Astrocyte of the cerebellum (primary cell): ENCODE data around the gene IL1RN.

ENCODE experiments used
- DNase-seq: peaks from one replicate; pipeline ENCODE4 v3.0.0-alpha.2; 2011; ENCODE audit warnings: low read depth
- H3K4me3 ChIP-seq: 2 replicates; pipeline ENCODE4 v1.5.1; 2011; ENCODE audit warnings: mild to moderate bottlenecking, low read depth, low read length, moderate library complexity
- CTCF ChIP-seq: IDR thresholded peaks from 2 replicates; pipeline ENCODE4 v1.5.1; 2012; ENCODE audit warnings: low read length, low read depth, moderate library complexity, mild to moderate bottlenecking; ENCODE audit errors: missing control alignments
- in situ Hi-C: cut with HindIII; loops from 2 replicates; pipeline ENCODE4 v1.10.0; 2017; ENCODE audit warnings: low sequenced_read_pairs

IL1RN gene

GRCh38 chr2:113160248-113160647, 32.9 kb downstream of the IL1RN start:
- in situ Hi-C loops, result no loop called here
- no peak for DNase-seq
- no peak for TF ChIP-seq CTCF
- H3K4me3 ChIP-seq, result no peak overlapping the region

DNA sequence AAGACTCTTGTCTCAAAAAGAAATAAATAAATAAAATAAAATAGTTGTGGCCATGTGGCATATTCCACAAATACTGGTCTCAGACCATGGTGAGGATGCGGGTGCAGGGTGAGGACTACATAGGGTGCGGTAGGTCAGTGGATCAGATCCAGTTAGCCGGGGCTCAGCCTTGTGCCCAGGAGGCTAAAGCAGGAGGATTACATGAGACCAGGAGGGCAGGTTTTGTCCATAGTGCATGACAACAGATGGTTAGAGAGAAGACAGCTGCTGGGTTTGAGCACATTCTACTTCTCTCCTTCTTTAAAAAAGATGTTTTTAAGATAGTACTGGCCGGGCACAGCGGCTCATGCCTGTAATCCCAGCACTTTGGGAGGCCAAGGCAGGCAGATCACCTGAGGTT, 33.6 kb downstream of the IL1RN start:
- TF ChIP-seq CTCF, result no peak
- no peak for DNase-seq
- in situ Hi-C loops, result no loop called here
- no peak overlapping the region for H3K4me3 ChIP-seq

DNA sequence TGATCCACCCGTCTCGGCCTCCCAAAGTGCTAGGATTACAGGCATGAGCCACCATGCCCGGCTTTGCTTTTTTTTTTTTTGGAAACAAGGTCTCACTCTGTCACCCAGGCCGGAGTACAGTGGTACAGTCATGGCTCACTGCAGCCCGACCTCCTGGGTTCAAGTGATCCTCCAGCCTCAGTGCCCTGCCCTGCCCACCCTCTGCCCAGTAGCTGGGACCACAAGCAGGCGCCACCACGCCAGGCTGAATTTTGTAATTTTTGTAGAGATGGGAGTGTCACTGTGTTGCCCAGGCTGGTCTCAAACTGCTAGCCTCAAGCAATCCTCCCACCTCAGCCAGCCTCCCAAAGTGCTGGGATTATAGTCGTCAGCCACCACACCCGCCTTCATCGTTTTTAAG, 34.8 kb downstream of the IL1RN start:
- H3K4me3 ChIP-seq, result no peak overlapping the region
- TF ChIP-seq CTCF, result no peak
- in situ Hi-C loops, result no loop called here
- no peak for DNase-seq

GRCh38 chr2:113162869-113163268, 35.5 kb downstream of the IL1RN start:
- DNase-seq, result no peak
- no peak for TF ChIP-seq CTCF
- in situ Hi-C loops, result no loop called here
- no peak overlapping the region for H3K4me3 ChIP-seq

GRCh38 chr2:113164215-113164929, 37.0 kb downstream of the IL1RN start:
- in situ Hi-C loops, result no loop called here
- DNase-seq, result no peak
- H3K4me3 ChIP-seq, result no peak overlapping the region
- TF ChIP-seq CTCF, result no peak

DNA sequence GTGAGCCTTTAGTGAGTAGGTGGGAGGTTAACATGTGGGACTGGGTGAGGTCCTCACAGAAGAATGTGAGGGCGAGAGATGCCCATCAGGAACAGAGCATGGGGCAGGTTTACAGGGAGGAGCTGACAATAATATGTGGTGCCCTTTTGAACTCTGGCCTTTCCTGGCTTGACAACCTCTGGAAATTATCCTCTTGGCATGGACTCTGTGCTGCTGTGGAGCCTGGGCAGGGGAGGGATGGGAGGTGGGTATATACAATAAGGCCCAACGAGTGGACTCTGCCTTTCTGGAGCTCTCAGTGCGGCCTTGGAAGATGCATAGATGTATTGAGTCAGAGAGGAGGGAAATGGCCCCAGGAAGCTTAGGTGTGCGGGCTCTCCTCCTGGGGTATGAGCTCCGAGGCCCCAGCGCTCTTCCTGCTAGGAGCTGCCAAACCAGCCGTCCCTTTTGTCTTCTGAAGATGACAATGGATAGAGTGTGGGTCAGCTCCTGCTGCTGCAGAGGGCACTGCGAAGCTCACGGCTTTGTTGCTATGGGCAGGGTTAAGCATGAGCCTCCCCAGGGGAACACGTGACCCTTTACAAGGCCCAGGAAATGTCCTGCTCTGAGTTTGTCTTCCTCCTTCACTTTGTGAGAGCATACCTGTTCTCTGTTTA, 37.7 kb downstream of the IL1RN start:
- TF ChIP-seq CTCF, result no peak
- in situ Hi-C loops, result no loop called here
- no peak for DNase-seq
- H3K4me3 ChIP-seq, result no peak overlapping the region
